ENCODE measurements around the gene ACVR2A. TPM values are rescaled to one million over a fixed set of nuclear protein-coding genes. Genes with fewer than 3 reads are reported as not detected.

ACVR2A gene
- total RNA-seq, 1 donor = 39.4 TPM

DNA sequence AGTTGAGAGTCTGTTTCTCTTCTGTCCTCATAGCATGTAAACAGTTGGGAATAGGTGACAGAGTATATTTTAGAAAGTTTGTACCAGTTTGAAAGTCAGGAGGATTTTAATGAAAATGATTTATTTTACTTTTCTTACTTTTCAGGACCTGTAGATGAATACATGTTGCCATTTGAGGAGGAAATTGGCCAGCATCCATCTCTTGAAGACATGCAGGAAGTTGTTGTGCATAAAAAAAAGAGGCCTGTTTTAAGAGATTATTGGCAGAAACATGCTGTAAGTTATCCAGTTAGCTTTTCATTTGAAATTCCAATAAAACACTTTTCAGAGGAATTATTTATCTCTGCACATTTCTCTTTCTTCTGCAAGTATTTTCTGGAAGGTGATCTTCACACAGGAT, 81.1 kb downstream of the ACVR2A start:
- H3K4me2 ChIP-seq (ENCODE audit: insufficient read depth, low read length) = no peak overlapping the region
- H2AFZ ChIP-seq (ENCODE audit: low read length) = no peak overlapping the region
- no peak overlapping the region for H3K27ac ChIP-seq (ENCODE audit: low read depth, low read length)
- H3K4me1 ChIP-seq (ENCODE audit: insufficient read depth, low read length) = no peaks in the 10 kb centered on the region
- no peaks in the 10 kb centered on the region for H4K20me1 ChIP-seq (ENCODE audit: insufficient read depth, low read length)
- H3K4me3 ChIP-seq (ENCODE audit: insufficient read depth, low read length) = no peak overlapping the region
- H3K79me2 ChIP-seq (ENCODE audit: insufficient read depth, low read length) = no peaks in the 10 kb centered on the region
- no peak for DNase-seq (ENCODE audit: insufficient read length, low spot score, missing footprints)
- no peaks in the 10 kb centered on the region for H3K27me3 ChIP-seq (ENCODE audit: insufficient read depth, low read length)
- H3K36me3 ChIP-seq (ENCODE audit: insufficient read depth, low read length) = peaks cover 13% of the 10 kb centered on the region
- no peak for TF ChIP-seq CTCF (IDR thresholded peaks at IDR 0.05; ENCODE audit: extremely low read depth, low read depth, low read length)
- H3K9me3 ChIP-seq (ENCODE audit: low read depth, low read length) = no peaks in the 10 kb centered on the region

- TF ChIP-seq CTCF (IDR thresholded peaks at IDR 0.05; ENCODE audit: extremely low read depth, low read depth, low read length) = no peak
- H2AFZ ChIP-seq (ENCODE audit: low read length) = no peak overlapping the region
- no peaks in the 10 kb centered on the region for H3K27me3 ChIP-seq (ENCODE audit: insufficient read depth, low read length)
- H3K27ac ChIP-seq (ENCODE audit: low read depth, low read length) = no peak overlapping the region
- no peak overlapping the region for H3K4me3 ChIP-seq (ENCODE audit: insufficient read depth, low read length)
- H3K36me3 ChIP-seq (ENCODE audit: insufficient read depth, low read length) = peaks cover 13% of the 10 kb centered on the region
- H4K20me1 ChIP-seq (ENCODE audit: insufficient read depth, low read length) = no peaks in the 10 kb centered on the region
- H3K79me2 ChIP-seq (ENCODE audit: insufficient read depth, low read length) = no peaks in the 10 kb centered on the region
- H3K9me3 ChIP-seq (ENCODE audit: low read depth, low read length) = no peaks in the 10 kb centered on the region
- H3K4me1 ChIP-seq (ENCODE audit: insufficient read depth, low read length) = no peaks in the 10 kb centered on the region
- no peak overlapping the region for H3K4me2 ChIP-seq (ENCODE audit: insufficient read depth, low read length)
- no peak for DNase-seq (ENCODE audit: insufficient read length, low spot score, missing footprints)
Observed at GRCh38 chr2:147927053-147927588, 82.3 kb downstream of the ACVR2A start.

- no peaks in the 10 kb centered on the region for H3K4me1 ChIP-seq (ENCODE audit: insufficient read depth, low read length)
- no peaks in the 10 kb centered on the region for H3K27me3 ChIP-seq (ENCODE audit: insufficient read depth, low read length)
- no peak overlapping the region for H2AFZ ChIP-seq (ENCODE audit: low read length)
- no peaks in the 10 kb centered on the region for H3K79me2 ChIP-seq (ENCODE audit: insufficient read depth, low read length)
- H4K20me1 ChIP-seq (ENCODE audit: insufficient read depth, low read length) = no peaks in the 10 kb centered on the region
- no peak overlapping the region for H3K4me2 ChIP-seq (ENCODE audit: insufficient read depth, low read length)
- peaks cover 19% of the 10 kb centered on the region for H3K36me3 ChIP-seq (ENCODE audit: insufficient read depth, low read length)
- TF ChIP-seq CTCF (IDR thresholded peaks at IDR 0.05; ENCODE audit: extremely low read depth, low read depth, low read length) = no peak
- H3K4me3 ChIP-seq (ENCODE audit: insufficient read depth, low read length) = no peak overlapping the region
- H3K27ac ChIP-seq (ENCODE audit: low read depth, low read length) = no peak overlapping the region
- H3K9me3 ChIP-seq (ENCODE audit: low read depth, low read length) = no peaks in the 10 kb centered on the region
- DNase-seq (ENCODE audit: insufficient read length, low spot score, missing footprints) = no peak
Observed at GRCh38 chr2:147933931-147934330, 89.1 kb downstream of the ACVR2A start.

DNA sequence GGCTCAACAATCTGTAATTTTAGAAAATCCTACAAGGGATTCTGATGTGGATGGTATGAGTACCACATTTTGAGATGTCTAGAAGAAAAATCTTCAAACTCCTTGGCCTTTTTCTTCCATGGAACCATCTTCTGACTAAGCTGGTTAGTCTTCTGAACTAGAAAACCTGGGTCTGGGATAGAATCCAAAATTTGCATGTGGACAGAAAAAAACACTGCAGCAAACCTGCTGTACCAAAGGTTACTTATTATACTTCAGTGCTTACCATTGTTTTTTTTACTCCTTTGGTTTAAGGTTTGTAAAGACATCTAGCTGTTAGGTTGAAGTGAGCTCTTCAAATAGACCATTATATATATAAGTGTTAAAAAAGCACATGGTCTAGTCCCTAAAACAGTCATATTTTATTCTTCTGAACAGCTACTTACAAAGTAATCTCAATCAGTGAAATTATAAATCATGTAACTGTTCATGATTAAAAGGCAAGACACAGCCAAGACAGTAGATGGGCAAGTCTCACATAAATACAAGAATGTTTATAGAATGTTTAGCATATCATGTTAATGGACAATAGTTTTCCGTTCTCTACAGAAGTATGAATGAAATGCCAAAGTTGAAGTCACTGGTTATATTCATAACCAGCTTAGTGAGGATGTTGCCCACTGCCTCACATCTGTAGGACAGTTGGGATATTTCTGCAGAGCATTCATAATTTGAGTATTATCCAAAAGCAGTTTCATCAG, 90.2 kb downstream of the ACVR2A start:
- no peaks in the 10 kb centered on the region for H3K9me3 ChIP-seq (ENCODE audit: low read depth, low read length)

More for the DNA sequence above, 90.2 kb downstream of the ACVR2A start:
- Histone ChIP-seq H3K27ac (ENCODE audit: low read depth, low read length) (no peak overlapping the region), H3K27me3 (ENCODE audit: insufficient read depth, low read length) (no peaks in the 10 kb centered on the region), H4K20me1 (ENCODE audit: insufficient read depth, low read length) (no peaks in the 10 kb centered on the region), H3K36me3 (ENCODE audit: insufficient read depth, low read length) (peaks cover 19% of the 10 kb centered on the region), H3K4me1 (ENCODE audit: insufficient read depth, low read length) (no peaks in the 10 kb centered on the region), H2AFZ (ENCODE audit: low read length) (no peak overlapping the region), H3K4me3 (ENCODE audit: insufficient read depth, low read length) (no peak overlapping the region), H3K79me2 (ENCODE audit: insufficient read depth, low read length) (no peaks in the 10 kb centered on the region), H3K4me2 (ENCODE audit: insufficient read depth, low read length) (no peak overlapping the region)
- TF ChIP-seq CTCF (IDR thresholded peaks at IDR 0.05; ENCODE audit: extremely low read depth, low read depth, low read length) = no peak
- no peak for DNase-seq (ENCODE audit: insufficient read length, low spot score, missing footprints)

Data from osteoblast (primary cell).